Measurements from ENCODE around the gene RIT2. TPM values are rescaled to one million over a fixed set of nuclear protein-coding genes. Genes with fewer than 3 reads are reported as not detected.

Gene RIT2
- polyA plus RNA-seq, 2 of the 4 experiments (the other 2 are of a cell fraction) = not detected

GRCh38 chr18:42915299-42915698, 200.2 kb downstream of the RIT2 start:
- H3K4me2 ChIP-seq = no peak overlapping the region
- H3K9me3 ChIP-seq = no peaks in the 10 kb centered on the region
- H3K4me1 ChIP-seq = no peaks in the 10 kb centered on the region
- POLR2A ChIA-PET = no interaction called here
- no peak for FAIRE-seq
- H3K4me3 ChIP-seq = no peak overlapping the region
- WGBS (ENCODE audit: missing lambda C conversion rate) = 0% methylated on average over 2 of the region's 2 CpGs
- no peak overlapping the region for H3K27ac ChIP-seq
- no peak for DNase-seq (ENCODE audit: low read depth in 1 of 2, low spot score in 1 of 2)
- CTCF ChIA-PET = no interaction called here
- ATAC-seq = no peak
- no peak for TF ChIP-seq SMC3 (IDR thresholded peaks at IDR 0.05)
- TF ChIP-seq, protein P1, sequence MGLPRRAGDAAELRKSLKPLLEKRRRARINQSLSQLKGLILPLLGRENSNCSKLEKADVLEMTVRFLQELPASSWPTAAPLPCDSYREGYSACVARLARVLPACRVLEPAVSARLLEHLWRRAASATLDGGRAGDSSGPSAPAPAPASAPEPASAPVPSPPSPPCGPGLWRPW (IDR thresholded peaks at IDR 0.05) = no peak
- no peak for TF ChIP-seq MAZ (IDR thresholded peaks at IDR 0.05; ENCODE audit: borderline replicate concordance, low read depth, low read length)
- no peak for TF ChIP-seq TP53 (CRISPR knock-in tag; IDR thresholded peaks at IDR 0.05)
- no peak for TF ChIP-seq SREBF2 (IDR thresholded peaks at IDR 0.05)
- TF ChIP-seq, protein P2, sequence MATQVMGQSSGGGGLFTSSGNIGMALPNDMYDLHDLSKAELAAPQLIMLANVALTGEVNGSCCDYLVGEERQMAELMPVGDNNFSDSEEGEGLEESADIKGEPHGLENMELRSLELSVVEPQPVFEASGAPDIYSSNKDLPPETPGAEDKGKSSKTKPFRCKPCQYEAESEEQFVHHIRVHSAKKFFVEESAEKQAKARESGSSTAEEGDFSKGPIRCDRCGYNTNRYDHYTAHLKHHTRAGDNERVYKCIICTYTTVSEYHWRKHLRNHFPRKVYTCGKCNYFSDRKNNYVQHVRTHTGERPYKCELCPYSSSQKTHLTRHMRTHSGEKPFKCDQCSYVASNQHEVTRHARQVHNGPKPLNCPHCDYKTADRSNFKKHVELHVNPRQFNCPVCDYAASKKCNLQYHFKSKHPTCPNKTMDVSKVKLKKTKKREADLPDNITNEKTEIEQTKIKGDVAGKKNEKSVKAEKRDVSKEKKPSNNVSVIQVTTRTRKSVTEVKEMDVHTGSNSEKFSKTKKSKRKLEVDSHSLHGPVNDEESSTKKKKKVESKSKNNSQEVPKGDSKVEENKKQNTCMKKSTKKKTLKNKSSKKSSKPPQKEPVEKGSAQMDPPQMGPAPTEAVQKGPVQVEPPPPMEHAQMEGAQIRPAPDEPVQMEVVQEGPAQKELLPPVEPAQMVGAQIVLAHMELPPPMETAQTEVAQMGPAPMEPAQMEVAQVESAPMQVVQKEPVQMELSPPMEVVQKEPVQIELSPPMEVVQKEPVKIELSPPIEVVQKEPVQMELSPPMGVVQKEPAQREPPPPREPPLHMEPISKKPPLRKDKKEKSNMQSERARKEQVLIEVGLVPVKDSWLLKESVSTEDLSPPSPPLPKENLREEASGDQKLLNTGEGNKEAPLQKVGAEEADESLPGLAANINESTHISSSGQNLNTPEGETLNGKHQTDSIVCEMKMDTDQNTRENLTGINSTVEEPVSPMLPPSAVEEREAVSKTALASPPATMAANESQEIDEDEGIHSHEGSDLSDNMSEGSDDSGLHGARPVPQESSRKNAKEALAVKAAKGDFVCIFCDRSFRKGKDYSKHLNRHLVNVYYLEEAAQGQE (IDR thresholded peaks at IDR 0.05) = no peak
- TF ChIP-seq RCOR1 (IDR thresholded peaks at IDR 0.05; ENCODE audit: low read depth, low read length) = no peak
- no peak for TF ChIP-seq HOXA7 (CRISPR knock-in tag; IDR thresholded peaks at IDR 0.05)
- TF ChIP-seq HOXB5 (CRISPR knock-in tag; IDR thresholded peaks at IDR 0.05) = no peak
- no peak for TF ChIP-seq JUN (IDR thresholded peaks at IDR 0.05)
- no peak for TF ChIP-seq ZNF302 (CRISPR knock-in tag; IDR thresholded peaks at IDR 0.05)
- no peak for TF ChIP-seq KDM1A (IDR thresholded peaks at IDR 0.05; ENCODE audit: low read depth)
- TF ChIP-seq CTCF (IDR thresholded peaks at IDR 0.05) = no peak

DNA sequence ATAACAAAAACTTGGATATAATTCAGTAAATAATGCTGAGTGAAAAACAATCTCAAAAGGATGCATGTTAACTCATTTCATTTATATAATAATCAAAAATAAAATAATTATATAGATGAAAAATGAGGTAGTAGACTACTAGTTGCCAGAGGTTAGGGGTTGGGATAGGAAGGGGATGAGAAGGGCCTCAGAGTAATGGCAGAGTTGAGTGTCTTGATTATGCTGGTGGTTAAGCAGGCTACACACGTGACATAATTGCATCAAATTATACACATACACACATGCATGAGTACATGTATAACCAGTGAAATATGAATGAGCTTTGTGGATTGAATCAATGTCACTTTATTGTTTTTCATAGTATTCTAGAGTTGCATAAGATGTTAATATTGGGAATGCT, 201.0 kb downstream of the RIT2 start:
- no peak for DNase-seq (ENCODE audit: low read depth in 1 of 2, low spot score in 1 of 2)
- H3K27ac ChIP-seq = no peak overlapping the region
- no peak for ATAC-seq
- ChIA-PET CTCF (no interaction called here), POLR2A (no interaction called here)
- H3K4me3 ChIP-seq = no peak overlapping the region
- H3K9me3 ChIP-seq = no peaks in the 10 kb centered on the region
- WGBS (ENCODE audit: missing lambda C conversion rate) = 0% methylated on average over 1 of the region's 1 CpG
- FAIRE-seq = no peak
- no peaks in the 10 kb centered on the region for H3K4me1 ChIP-seq
- no peak overlapping the region for H3K4me2 ChIP-seq
- TF ChIP-seq EHMT2 (IDR thresholded peaks at IDR 0.05; ENCODE audit: low read depth) = no peak
- no peak for TF ChIP-seq RARB (CRISPR knock-in tag; IDR thresholded peaks at IDR 0.05)
- no peak for TF ChIP-seq JUN (IDR thresholded peaks at IDR 0.05)
- no peak for TF ChIP-seq ESRRA (IDR thresholded peaks at IDR 0.05; ENCODE audit: borderline replicate concordance, low read length)
- TF ChIP-seq CEBPB (IDR thresholded peaks at IDR 0.05) = no peak
- TF ChIP-seq, protein P2 (IDR thresholded peaks at IDR 0.05) = no peak
- no peak for TF ChIP-seq MAX (IDR thresholded peaks at IDR 0.05)
- TF ChIP-seq JUNB (IDR thresholded peaks at IDR 0.05) = no peak
- no peak for TF ChIP-seq POLR2AphosphoS2 (conservative IDR thresholded peaks at IDR 0.05; ENCODE audit: low read length)
- TF ChIP-seq TP53 (CRISPR knock-in tag; IDR thresholded peaks at IDR 0.05) = no peak
- TF ChIP-seq MYC (IDR thresholded peaks at IDR 0.05; ENCODE audit: borderline replicate concordance, low read length) = no peak
- no peak for TF ChIP-seq HOXB5 (CRISPR knock-in tag; IDR thresholded peaks at IDR 0.05)
- TF ChIP-seq RFX5 (IDR thresholded peaks at IDR 0.05) = no peak
- TF ChIP-seq KDM5A (IDR thresholded peaks at IDR 0.05) = no peak
- TF ChIP-seq, protein P1 (IDR thresholded peaks at IDR 0.05) = no peak
- TF ChIP-seq HOXA7 (CRISPR knock-in tag; IDR thresholded peaks at IDR 0.05) = no peak
- no peak for TF ChIP-seq ZFP36 (IDR thresholded peaks at IDR 0.05; ENCODE audit: borderline replicate concordance, partially characterized antibody)
- TF ChIP-seq E2F6 (IDR thresholded peaks at IDR 0.05; ENCODE audit: borderline replicate concordance, low read depth) = no peak
